WTC11 (cell line): Measurements from ENCODE around the gene HDAC10.

Experiments used
- AFF4 ChIP-seq: sonication (generic); formaldehyde crosslinking; IDR thresholded peaks from 2 replicates; pipeline ENCODE4 v1.8.1; 2023; ENCODE audit warnings: mild to moderate bottlenecking, missing genetic modification reagents, borderline replicate concordance
- CTCF ChIP-seq: fragments of 200-600 bp; IDR thresholded peaks from 2 replicates; pipeline ENCODE4 v1.8.0; 2022; ENCODE audit warnings: antibody characterized with exemption
- E2F1 ChIP-seq: sonication (generic); formaldehyde crosslinking; IDR thresholded peaks from 2 replicates; pipeline ENCODE4 v1.8.0; 2022; ENCODE audit warnings: mild to moderate bottlenecking, missing genetic modification reagents
- STAT6 ChIP-seq: sonication (generic); formaldehyde crosslinking; conservative IDR thresholded peaks from 2 replicates; pipeline ENCODE4 v1.8.1; 2023; ENCODE audit warnings: mild to moderate bottlenecking, low read depth, missing genetic modification reagents, moderate library complexity
- ZNF263 ChIP-seq: sonication (generic); formaldehyde crosslinking; IDR thresholded peaks from 2 replicates; pipeline ENCODE4 v1.8.1; 2022; ENCODE audit warnings: low read depth, mild to moderate bottlenecking, moderate library complexity, missing genetic modification reagents
- ZNF317 ChIP-seq: sonication (generic); formaldehyde crosslinking; IDR thresholded peaks from 2 replicates; pipeline ENCODE4 v1.8.1; 2023; ENCODE audit warnings: low read depth, mild to moderate bottlenecking, moderate library complexity, missing genetic modification reagents, borderline replicate concordance

- no peak for TF ChIP-seq AFF4 (CRISPR knock-in tag)
- TF ChIP-seq E2F1 (CRISPR knock-in tag), result no peak
- no peak for TF ChIP-seq ZNF263
- no peak for TF ChIP-seq CTCF
- no peak for TF ChIP-seq ZNF317
- TF ChIP-seq STAT6 (CRISPR knock-in tag), result no peak
These were observed 2.9 kb upstream of the HDAC10 start for GRCh38 chr22:50253941-50254340.
